GM18868 (cell line): Measurements from ENCODE around the gene SUN1.

ENCODE experiments used
- ATAC-seq: cut with Tn5 transposase; IDR thresholded peaks from one replicate; pipeline ENCODE4 v1.9.1; 2021; ENCODE audit warnings: mild to moderate bottlenecking, moderate library complexity; ENCODE audit not compliant: unreplicated experiment

The SUN1 gene

GRCh38 chr7:901041-901387, 68.7 kb downstream of the SUN1 start:
- ATAC-seq = no peak

- ATAC-seq = no peak
Observed at GRCh38 chr7:901388-902154, 69.3 kb downstream of the SUN1 start.

- ATAC-seq = no peak
Observed at GRCh38 chr7:902996-903395, 70.7 kb downstream of the SUN1 start.

- no peak for ATAC-seq
Observed at GRCh38 chr7:903921-904755, 71.9 kb downstream of the SUN1 start.

GRCh38 chr7:904847-905246, 72.6 kb downstream of the SUN1 start:
- ATAC-seq = no peak

GRCh38 chr7:906776-907157, 74.5 kb downstream of the SUN1 start:
- no peak for ATAC-seq

- ATAC-seq = no peak
Observed at GRCh38 chr7:907158-907980, 75.1 kb downstream of the SUN1 start.

GRCh38 chr7:908159-908581, 75.9 kb downstream of the SUN1 start:
- no peak for ATAC-seq

GRCh38 chr7:908591-909357, 76.5 kb downstream of the SUN1 start:
- peak; percentile 77 for ATAC-seq

GRCh38 chr7:909358-910329, 77.4 kb downstream of the SUN1 start:
- ATAC-seq = no peak

- ATAC-seq = no peak
Observed at GRCh38 chr7:910441-910861, 78.2 kb downstream of the SUN1 start.

- ATAC-seq = no peak
Observed at GRCh38 chr7:910931-911431, 78.7 kb downstream of the SUN1 start.

GRCh38 chr7:911791-912480, 79.7 kb downstream of the SUN1 start:
- ATAC-seq = no peak

- ATAC-seq = no peak
Observed at GRCh38 chr7:913736-914520, 81.7 kb downstream of the SUN1 start.

GRCh38 chr7:914521-915194, 82.4 kb downstream of the SUN1 start:
- no peak for ATAC-seq

GRCh38 chr7:915291-916218, 83.3 kb downstream of the SUN1 start:
- no peak for ATAC-seq
